Astrocyte of the hippocampus (primary cell): Measurements from ENCODE around the gene OR4D2.
"Not testable (repeated sequence)": the region's sequence is repeated elsewhere in the genome, so short reads cannot be mapped to it uniquely, and the experiment has no call there.

Experiments used
- DNase-seq: peaks from one replicate; pipeline ENCODE4 v3.0.0; 2011; ENCODE audit warnings: low read depth, low spot score

The OR4D2 gene

GRCh38 chr17:58166682-58167081 lies at the start of gene OR4D2:
Gene OR4D2 (plus strand): TSS chr17:58166982. CDS start chr17:58169656, 2,674 bp downstream.
- DNase-seq, result no peak

DNA sequence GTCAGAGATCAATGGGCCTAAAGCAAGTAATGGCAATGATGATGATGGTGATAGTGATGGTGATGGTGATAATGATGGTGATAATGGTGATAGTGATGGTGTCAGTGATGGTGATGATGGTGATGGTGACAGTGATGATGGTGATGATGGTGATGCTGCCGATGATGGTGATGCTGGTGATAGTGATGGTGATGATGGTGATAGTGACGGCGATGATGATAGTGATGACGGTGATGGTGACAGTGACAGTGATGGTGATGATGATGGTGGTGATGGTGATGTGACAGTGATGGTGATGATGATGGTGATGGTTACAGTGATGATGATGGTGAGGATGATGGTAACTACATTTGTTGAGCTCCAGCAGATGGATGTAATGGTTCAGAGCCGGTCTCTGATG lies 49.4 kb upstream of the OR4D2 start:
- DNase-seq, result no peak

GRCh38 chr17:58119491-58119890 lies 47.3 kb upstream of the OR4D2 start:
- no peak for DNase-seq

DNA sequence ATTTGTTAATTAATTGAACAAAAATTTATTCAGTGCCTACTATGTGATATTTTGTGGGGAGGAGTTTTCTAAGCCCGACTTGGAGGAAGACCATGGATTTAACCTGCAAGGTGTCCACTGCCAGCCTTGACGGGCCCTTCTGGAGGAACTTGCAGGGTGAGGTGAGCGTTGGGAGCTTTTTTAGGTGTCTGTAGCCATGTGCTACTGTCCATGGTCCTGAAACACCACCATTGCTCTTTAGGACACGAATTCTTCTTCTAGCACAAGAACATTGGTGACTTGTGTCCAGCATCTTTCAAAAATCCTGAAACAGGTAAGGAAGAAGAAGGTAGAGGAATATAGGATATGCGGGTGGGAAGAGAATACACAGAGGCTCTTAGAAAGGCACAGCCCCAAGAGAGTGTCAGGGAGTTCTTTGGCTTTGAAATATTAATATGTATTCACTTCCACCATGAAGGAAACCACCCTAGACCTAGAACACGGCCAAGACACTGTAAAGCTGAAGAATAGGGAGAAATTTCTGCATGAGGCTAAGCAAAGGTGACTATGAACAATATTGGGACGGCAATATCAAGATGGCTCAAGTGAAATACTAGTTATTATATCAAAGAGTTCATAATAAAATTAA lies 46.5 kb upstream of the OR4D2 start:
- peak; percentile 82 for DNase-seq

DNA sequence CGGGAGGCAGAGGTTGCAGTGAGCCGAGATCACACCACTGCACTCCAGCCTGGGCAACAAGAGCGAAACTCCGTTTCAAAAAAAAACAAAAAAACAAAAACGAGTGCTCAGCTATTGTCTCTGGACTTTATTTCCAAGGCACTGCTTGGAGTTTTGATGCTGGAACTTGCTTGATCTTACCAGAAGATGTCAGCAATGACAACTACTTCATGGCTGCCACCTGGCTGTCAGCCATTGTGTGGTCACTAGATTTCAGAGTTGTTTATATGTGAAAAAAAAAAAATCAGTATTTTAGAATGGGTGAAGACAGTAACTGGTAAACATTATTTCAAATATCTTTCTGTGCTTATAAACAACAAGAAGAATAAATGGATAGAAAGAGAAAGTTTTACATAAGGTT lies 44.9 kb upstream of the OR4D2 start:
- DNase-seq, result peak; percentile 53

- DNase-seq, result no peak
These were observed 38.9 kb upstream of the OR4D2 start for GRCh38 chr17:58127846-58128245.

DNA sequence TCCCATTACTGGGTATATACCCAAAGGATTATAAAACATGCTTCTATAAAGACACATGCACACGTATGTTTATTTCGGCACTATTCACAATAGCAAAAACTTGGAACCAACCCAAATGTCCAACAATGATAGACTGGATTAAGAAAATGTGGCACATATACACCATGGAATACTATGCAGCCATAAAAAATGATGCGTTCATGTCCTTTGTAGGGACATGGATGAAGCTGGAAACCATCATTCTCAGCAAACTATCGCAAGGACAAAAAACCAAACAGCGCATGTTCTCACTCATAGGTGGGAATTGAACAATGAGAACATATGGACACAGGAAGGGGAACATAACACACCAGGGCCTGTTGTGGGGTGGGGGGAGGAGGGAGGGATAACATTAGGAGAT lies 34.1 kb upstream of the OR4D2 start:
- DNase-seq, result not testable (repeated sequence)

- DNase-seq, result peak; percentile 2
These were observed 30.0 kb upstream of the OR4D2 start for GRCh38 chr17:58136669-58137279.

GRCh38 chr17:58141505-58141904 lies 25.3 kb upstream of the OR4D2 start:
- no peak for DNase-seq

DNA sequence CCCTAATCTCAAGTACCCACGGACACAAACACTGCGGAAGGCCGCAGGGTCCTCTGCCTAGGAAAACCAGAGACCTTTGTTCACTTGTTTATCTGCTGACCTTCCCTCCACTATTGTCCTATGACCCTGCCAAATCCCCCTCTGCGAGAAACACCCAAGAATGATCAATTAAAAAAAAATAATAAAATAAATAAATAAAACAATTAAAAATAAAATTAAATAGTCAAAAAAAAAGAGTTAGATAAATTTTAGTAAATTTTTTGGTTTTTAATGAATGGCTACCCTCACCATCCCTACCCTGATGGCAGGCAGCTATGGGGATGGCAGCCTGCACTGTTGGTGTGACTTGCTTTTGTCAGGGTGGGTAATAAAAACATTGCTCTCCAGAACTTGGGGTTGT lies 23.4 kb upstream of the OR4D2 start:
- not testable (repeated sequence) for DNase-seq

DNA sequence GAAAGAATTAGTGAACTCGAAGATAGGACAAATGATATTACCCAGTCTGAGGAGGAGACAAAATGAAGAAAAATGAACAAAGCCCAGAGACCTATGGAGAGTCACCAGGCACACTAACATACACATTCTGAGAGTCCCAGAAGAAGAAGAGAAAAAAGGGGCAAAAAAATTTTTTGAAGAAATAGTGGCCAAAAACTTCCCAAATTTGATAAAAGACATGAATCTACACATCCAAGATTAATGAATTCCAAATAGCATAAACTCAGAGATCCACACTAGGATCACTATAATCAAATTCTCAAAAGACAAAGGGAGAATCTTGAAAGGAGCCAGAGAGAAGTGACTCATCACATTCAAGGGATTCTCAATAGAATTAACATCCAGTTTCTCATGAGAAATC lies 22.0 kb upstream of the OR4D2 start:
- DNase-seq, result no peak

DNA sequence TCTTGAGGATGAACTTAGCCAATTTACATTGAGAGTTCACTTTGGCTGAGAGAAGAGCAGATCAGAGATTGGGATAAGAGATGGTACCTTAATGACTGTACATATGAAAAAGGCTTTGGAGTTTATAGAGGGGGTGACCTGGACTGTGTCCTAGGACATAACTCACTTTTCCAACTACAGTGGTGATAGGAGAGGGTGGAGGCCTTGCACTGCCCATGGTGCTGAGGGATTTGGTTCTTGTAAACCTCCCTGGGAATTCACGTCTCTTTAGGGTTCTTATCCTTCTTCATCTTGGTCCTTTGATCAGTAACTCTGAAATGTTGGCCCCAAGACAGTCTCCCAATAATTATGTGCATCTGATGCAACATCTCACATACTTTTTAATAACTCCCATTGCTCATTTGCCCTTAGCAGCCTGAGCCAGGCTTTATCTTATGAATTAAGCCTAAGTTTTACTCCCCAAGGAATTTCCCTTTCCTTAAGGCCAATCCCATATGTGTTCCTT lies 18.8 kb upstream of the OR4D2 start, which contains the start of gene OR4D1:
Gene OR4D1 (plus strand): TSS at position 455 of the 505 bp plus-strand sequence. CDS start 6,770 bp downstream, outside the sequence.
- no peak for DNase-seq

DNA sequence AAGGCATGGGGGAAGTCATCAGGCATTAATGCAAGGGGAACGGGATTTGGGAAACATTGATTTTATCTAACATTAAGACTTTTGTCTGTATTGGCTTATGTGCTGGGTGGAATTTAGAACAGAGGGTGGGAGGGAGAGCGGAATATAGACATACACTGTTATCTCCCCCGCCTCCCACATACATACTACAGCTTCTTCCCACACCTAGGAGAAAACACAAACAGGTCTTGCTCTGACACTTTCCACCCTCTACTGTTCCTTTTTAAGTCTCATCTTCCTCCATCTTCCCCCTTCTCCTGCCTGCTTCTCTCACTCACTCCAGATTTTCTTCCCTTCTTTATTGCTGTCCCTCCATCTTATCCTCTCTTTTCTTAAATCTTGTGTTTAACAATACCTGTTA lies 18.2 kb upstream of the OR4D2 start:
- DNase-seq, result no peak

DNA sequence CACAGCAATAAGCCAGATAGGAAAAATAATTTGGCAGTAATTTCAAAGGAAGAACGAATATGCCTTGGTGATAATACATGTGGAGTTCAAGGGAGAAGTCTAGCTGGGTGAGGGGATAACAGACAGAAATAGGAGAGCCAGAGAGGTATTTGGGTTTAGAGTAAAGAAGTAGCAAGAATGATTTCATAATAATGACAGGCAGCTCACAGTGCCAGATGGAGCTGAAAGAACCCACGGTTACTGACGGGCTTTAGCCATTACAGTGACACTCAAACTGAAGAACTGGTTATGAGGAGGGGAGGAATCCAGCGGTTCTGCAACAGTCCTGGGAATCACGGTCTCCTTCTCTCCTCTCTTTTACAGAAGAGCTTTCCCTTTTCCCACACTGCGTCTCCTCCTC lies 16.4 kb upstream of the OR4D2 start:
- DNase-seq, result no peak

GRCh38 chr17:58153046-58153445 lies 13.7 kb upstream of the OR4D2 start:
- DNase-seq, result no peak

DNA sequence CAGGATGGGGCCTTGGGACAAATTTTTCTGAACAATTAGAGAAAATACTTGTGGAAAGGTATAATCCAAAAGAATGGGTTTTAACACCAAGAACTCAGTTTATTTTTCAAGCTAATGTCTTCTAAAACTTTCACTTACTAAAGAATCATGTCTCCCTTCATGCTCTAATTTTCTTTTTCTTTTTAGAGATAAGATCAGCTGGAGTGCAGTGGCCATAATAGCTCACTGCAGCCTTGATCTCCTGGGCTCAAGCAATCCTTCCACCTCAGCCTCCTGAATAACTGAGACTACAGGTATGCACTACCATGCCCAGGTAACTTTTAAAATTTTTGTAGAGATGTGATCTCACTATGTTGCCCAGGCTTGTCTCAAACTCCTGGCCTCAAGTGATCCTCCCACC lies 13.1 kb upstream of the OR4D2 start:
- DNase-seq, result no peak

- DNase-seq, result peak; percentile 29
These were observed 9.7 kb upstream of the OR4D2 start for GRCh38 chr17:58156839-58157803.

DNA sequence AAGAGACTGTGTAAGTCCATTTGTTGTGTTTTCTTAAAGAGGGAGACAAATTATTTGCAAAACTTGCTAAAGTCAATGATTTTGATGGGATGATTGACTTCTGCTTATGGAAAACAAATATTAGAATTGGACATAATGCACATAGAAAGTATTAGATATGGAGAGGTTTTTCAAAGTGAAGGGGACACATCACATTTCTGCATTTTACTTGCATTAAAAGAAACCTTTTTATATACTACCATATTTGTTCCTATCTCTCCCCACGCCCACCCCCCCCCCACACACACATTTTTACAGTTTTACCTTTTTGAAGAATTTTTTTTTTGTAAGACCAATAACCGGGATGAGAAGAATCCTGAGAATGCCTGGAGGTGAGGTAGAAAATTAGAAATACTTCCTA lies 8.6 kb upstream of the OR4D2 start:
- DNase-seq, result no peak

GRCh38 chr17:58161566-58161965 lies 5.2 kb upstream of the OR4D2 start:
- no peak for DNase-seq

DNA sequence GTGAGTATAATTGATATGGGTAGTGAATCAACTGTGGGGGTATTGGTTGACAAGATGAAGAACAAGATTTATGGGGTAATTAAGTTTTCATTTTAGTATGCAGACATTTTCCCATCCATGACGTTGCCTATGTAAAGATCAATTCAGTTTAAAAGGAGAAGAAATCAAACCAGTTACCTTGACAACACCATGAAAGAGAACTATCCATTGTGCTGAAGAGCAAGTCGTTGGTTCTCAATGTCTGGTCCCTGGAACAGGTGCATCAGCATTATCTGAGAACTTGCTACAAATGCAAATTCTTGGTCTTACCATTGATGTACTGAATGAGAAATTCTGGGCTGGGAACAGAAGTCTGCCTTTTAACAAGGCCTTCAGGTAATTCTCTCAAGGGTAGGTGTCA lies 801 bp upstream of the OR4D2 start:
- no peak for DNase-seq

DNA sequence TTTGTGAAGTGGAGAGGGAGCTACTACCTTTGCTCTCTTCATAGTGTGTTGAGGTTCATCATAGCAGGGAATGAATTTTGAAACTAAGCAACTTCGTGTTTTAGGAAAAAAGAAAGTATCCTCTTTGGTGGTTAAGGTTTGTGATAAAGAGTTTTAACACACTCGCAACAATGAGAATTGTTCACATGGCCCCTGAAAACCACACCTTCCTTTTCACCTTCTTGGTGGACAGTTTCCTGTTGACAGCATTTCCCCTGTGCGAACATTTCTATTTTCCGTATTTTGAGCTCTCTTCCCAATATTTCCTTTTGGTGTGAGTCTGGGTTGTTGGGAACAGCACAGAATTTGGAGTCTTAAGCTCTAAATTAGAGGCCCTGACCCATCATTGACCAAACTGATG lies 3.8 kb downstream of the OR4D2 start:
- no peak for DNase-seq

- DNase-seq, result peak; percentile 5
These were observed 5.7 kb downstream of the OR4D2 start for GRCh38 chr17:58172369-58173071.
